IPS-11a (cell line): ENCODE results near the gene C1QBP.
"Not testable (repeated sequence)": the region's sequence is repeated elsewhere in the genome, so short reads cannot be mapped to it uniquely, and the experiment has no call there.

ENCODE experiments used
- H3K4me3 ChIP-seq: one replicate; pipeline ENCODE4 v1.5.1; 2013; ENCODE audit warnings: low read depth, low read length, control low read depth

The C1QBP gene, protein sequence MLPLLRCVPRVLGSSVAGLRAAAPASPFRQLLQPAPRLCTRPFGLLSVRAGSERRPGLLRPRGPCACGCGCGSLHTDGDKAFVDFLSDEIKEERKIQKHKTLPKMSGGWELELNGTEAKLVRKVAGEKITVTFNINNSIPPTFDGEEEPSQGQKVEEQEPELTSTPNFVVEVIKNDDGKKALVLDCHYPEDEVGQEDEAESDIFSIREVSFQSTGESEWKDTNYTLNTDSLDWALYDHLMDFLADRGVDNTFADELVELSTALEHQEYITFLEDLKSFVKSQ

DNA sequence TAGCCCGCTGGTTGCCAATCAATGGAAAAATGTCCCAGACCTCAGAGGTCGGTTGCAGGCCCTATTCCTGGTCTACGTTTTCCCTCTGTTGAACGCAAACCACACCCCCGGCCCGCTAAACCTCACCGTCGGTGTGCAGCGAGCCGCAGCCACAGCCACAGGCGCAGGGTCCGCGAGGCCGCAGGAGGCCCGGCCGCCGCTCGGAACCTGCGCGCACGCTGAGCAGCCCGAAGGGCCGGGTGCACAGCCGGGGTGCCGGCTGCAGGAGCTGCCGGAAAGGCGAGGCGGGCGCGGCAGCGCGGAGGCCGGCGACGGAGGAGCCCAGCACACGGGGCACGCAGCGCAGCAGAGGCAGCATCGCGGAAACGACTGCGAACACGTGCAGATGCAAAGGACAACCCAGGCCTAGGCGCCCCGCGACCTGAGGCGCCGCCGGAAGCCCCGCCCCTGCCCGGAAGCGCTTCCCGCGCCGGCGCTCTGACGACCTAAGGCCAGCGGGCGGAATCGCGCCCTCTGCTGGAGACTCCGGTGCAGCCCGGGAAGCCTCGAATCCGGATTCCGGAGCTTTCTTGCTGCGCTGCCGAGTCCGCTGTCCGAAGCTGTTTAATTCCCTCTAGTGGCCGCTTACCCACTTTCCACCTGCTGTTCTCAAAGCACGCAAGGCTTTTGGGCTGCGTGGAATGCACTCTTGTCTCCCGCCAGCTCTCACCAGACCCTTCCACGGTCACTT, at the start of gene C1QBP:
C1QBP (minus strand) TSS at position 440 of the 730 bp plus-strand sequence; CDS start at position 358, 82 bp downstream.
- H3K4me3 ChIP-seq: peak within 1 kb of the TSS; percentile 84

DNA sequence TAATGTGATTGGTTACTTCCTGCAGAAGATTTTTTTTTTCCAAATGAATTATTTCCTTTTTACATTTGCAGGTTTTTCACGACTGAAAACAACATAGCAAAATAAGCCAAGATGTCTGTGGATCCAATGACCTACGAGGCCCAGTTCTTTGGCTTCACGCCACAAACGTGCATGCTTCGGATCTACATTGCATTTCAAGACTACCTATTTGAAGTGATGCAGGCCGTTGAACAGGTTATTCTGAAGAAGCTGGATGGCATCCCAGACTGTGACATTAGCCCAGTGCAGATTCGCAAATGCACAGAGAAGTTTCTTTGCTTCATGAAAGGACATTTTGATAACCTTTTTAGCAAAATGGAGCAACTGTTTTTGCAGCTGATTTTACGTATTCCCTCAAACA, 49.8 kb upstream of the C1QBP start:
- H3K4me3 ChIP-seq: no peak overlapping the region

DNA sequence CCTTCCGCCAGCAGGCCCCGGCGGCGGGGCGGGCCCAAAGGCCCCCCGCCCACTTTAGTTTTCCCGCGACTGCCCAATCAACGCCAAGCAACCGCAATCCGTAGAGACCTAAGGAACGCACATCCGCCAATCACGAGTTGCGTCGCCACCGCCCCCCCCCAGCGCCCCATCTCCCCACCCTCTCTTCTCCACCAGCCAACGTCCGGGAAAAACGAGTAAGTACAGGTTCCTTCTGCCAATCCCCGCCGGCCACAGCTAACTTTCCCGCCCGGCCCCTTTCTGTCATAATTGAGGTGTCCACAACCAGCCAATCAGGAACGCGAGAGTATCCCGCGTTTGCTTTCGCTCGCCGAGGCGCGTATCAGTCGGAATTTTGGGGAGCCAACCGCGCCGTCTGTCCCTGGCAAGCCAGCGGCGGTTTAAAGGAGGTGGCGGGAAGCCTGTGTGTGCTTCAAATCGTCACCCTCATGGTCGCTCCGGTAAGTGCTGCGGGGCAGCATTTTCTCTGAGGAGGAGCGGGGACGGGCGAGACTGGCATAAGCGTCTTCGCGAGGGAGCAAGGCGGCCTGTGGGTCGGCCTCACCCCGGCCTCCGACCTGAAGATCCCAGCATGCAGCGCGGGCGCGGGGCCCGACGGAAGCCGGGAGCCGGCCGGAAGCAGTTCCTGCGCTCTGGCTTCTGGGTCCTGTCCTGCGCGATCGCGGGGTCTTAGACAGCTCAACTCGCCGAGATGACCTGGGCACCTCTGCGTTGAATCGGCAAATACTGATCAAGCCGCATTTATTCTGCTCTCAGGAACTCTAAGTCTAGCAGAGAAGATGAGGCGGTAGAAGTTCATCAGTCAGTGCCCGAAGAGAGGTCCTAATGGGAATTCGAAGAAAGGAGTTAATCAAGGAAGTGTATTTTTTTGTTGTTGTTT, 47.5 kb upstream of the C1QBP start, which contains the start of gene MIS12:
MIS12 (plus strand) TSS at position 361 of the 919 bp plus-strand sequence. CDS start 2,297 bp downstream, outside the sequence.
- peak within 1 kb of the TSS; percentile 94 for H3K4me3 ChIP-seq

DNA sequence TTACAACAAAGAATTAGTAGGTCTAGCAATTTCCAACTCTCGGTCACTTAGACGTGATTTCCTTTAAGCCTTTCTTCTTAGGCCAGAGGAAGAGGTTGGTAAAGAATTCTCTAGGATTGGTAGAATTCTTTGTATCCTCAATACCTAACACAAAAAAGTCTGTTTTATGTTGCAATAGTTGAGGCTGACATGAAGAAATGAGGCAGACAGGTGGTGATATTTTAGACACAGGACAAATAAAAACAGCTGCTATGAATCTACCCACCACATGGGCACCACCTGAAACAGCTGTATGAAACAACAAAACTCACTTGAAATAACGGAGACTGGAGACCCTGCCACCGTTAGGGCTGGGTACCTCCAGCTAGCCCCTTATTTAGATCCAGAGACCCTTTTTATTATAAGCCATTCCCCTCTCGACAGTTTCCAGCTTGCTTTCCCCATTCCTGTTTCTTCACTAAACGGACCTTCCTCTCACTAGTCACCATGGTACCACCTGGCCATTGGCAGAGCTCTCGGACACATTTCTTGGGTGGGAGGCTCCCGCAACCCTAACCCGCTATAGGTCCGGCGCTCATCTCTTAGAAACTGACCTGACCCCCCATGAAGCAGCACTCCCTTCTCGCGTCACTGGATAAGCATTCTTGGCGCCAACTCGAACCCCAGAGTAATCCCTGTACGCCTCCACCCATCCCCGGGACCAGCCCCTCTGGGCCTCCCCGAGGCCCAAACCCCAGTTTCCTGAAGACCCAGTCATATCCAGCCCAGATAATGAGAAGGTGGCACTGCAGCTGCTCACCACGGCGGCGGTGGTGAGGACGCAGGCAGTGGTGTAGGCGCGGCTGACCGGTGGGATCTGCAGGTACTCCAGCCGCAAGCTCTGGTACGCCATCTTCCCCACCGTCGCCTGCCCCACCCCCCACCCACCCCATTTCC, 46.6 kb upstream of the C1QBP start, which contains the start of gene DERL2:
DERL2 (minus strand) TSS at position 909 of the 936 bp plus-strand sequence; CDS start at position 892, 17 bp downstream.
- H3K4me3 ChIP-seq: peak within 1 kb of the TSS; percentile 94

DNA sequence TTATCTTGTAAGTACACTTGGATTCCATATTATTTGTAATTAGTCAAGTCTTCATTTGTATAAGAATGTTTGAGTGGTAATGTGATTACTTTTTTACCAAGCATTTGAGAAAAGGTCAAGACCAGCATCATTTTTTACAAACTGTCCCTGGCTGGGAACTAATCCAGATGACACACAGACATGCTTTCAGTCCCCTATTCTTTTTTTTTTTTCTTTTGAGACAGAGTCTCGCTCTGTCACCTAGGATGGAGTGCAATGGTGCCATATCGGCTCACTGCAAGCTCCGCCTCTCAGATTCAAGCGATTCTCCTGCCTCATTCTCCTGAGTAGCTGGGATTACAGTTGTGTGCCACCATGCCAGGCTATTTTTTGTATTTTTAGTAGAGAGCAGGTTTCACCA, 42.5 kb upstream of the C1QBP start:
- no peak overlapping the region for H3K4me3 ChIP-seq

DNA sequence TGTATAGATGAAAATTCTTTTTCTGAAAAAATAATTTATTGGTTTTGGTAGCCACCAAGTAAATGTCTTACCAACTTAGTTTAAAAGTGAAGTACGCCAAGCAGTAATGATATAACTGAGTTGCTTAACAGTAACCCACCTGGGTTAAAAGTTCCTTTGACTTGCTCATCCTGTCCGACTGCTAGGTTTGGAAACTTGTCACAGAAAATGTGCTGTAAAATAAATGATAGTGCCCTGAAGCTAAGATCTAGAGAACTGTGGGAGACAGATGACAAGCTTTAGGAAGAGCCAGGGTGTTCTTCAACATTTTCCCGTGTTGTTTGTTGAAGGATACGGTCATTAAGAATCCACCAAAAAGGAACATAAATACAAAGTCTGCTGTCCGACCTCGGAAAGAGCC, 42.0 kb upstream of the C1QBP start:
- no peak overlapping the region for H3K4me3 ChIP-seq

DNA sequence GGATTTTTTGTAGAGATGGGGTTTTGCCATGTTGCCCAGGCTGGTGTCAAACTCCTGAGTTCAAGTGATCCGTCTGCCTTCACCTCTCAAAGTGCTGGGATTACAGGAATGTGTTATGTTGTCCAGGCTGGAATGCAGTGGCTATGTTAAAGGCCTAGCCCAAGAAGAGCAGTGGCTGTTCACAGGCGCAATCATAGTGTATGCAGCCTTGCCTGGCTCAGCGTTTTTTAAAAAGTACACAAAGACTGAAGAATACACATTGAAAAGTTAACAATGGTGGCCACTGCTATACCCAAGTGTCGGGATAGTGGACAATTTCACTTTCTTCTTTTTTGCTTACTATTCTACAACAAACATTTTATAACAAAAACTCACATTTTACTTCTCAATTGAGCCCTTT, 40.0 kb upstream of the C1QBP start:
- no peak overlapping the region for H3K4me3 ChIP-seq

DNA sequence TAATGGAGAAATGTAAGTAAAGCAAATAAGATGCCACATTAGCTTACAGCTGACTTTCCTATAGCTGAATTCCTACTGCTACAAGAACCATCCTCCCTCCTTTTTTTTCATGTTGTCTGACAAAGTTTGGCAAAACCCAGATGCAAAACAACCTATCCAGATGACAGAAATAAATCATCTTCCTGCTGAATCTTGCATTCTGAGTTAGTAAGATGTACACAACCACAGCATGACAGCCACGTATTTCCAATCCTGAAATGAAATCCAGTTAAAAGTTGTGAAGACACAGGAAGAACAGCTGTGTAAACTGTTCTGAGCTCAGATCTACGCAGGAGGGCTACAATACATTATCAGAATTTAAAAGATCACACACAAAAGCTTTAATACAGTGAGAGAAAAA, 35.0 kb upstream of the C1QBP start:
- H3K4me3 ChIP-seq: no peak overlapping the region

DNA sequence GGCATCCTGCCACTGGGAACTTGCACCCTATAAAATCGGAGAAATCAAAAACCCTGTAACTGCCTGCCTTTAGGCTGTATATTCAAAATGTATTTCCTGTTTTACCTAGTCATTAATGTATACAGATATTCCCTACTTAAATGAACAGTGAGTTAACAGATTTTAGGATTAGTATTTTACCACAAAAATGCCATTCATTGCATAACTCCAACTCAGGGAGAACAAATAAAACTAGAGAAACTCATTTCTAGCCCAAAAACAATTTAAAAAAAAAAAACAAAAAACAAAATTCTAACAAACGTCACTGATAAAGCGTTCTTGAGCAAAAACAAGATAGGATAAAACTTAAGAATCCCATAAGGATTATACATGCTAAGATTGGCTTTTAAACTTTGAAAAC, 33.6 kb upstream of the C1QBP start:
- H3K4me3 ChIP-seq: no peak overlapping the region

DNA sequence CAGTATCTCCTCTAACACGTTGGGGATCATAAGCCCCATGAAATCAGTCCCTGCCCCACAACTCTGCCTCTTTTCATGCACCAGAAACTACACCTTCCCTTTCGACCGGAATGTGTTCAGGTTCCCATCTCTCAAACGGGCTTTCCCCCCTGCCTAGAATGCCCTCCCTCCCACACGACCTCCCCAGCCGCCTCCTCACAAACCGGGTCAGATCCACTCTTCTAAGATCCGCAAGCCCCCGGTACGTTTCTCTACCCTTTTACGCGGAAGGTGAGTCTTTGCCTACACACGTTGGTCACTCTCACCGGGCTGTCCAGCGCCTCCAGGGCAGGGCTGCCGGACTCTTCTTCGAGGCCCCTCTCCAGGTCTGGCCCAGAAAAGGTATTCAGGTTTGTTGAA, 29.1 kb upstream of the C1QBP start:
- peak overlapping the region; percentile 74 for H3K4me3 ChIP-seq

DNA sequence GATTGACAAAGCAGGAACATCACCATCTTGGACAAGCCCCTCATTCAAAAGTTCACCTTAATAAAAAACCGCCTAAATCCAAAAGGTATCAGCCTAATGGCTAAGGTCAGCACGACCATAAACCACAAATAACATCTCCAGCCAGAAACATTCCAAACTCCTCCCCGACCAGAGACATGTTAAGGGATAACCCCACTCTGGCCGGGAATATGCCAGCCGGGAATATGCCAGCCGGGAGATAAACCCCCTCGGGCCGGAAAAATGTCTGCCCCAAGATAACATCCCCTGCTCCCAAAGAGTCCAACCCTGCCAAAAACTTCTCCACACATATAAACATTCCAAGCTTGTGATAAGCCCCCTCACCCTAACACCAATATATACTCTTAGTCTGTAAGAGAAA, 28.5 kb upstream of the C1QBP start:
- H3K4me3 ChIP-seq: peak overlapping the region; percentile 74

DNA sequence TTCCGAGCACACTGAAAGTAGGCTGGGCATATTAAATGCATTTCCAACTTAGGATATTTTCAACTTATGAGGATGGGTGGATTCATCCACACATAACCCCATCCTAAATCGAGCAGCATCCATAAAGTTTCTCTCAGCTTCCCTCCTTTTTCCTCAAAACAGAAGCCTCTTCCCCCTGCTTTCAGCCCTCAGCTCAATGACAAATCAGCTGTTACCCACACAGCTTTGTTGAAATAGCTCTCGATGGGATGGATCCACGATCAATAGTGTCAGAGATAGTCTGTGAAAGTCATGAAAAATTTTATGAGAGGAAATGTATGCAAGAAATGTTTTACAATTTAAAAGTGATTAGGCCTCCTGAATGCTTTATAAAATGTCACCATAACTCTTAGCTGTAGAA, 27.3 kb upstream of the C1QBP start:
- no peak overlapping the region for H3K4me3 ChIP-seq

DNA sequence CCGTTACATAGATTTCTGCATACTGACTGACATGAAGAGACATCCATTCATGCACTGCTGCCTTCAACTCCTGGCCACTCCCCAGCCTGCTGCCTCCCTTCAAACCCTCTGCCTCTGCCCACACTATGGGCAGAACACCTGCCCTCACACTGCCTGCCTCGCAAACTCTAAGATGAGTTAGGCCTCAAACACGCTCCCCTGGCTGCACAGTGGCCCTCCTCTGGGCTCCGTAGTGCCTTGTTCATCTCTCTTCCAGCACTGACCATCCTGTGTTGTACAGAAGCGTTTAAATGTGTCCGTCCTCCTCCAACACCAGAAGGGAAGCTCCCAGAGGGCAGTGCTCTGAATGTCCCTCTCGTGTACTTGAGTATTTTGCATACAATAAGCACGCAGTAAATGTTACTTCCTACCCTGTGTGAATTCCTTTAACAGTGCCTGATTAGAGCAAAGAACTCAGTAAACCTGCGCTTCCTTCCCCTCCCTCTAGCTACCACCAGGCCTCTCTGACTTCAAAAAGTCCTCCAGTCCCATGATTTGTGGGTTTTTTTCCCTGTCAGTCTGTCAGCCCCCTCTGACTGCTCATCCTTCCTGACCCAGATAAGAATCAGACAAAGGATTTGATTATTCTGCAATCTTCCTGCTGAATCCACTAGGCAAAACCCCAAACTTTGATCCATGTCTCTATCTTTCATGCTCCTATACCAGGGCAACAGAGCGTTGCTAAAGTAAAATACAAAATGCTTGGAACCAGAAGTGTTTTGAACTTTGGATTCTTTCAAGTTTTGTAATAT, 26.0 kb upstream of the C1QBP start:
- H3K4me3 ChIP-seq: no peak overlapping the region

DNA sequence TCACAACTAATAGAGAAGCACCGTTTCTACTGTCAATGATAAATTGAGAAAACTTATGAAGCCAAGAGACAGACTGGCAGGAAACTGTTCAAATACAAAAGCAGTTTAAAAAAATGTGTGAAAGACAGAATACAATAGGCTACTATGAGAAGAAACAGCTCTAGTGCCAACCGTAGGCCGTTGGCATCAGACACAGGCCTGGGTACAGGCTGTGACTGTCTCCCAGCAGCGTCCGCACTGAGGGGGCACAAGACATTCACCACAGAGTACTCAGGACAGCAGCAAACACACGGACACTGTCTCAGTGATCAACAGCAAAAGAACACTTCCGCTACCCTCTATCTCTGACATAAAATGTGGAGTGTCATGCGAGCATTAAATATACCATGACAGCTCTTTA, 7.8 kb upstream of the C1QBP start:
- no peak overlapping the region for H3K4me3 ChIP-seq

DNA sequence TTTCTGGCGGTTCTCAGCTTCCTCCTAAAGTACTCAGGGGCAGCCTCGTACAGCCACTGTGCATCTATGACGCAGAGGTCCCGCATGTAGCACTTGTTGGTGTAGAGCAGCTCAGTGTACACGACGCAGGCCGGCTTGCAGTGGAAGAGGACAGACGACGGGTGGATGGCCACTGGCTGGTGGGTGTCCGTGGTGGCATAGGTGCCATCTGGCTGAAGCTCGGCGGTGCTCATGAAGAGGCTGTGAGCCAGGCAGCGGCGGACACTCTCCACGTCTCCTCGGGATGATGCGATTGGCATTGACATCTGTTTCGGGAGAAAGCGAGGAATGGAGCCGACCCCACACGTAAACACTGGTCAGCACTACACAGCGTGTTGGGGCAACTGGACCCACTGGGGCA, 5.3 kb upstream of the C1QBP start:
- no peak overlapping the region for H3K4me3 ChIP-seq

DNA sequence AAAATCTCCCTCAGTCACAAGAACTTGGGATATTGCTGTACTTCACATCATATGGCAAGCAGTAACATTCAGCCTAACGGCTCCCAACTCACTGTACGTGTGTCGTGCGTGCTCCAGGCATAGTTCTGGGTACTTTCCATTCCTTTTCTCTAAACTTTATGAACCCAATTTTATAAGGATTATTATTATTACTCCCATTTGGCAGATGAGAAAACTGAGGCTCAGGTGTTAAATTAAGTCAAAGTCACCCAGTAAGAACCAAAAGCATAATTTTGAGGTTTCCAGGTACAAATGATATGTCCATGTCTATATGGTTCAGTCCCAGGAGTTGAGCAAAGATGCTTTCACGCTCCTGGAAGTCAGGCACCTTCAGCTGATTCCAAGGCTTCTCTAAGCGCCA, 4.8 kb upstream of the C1QBP start:
- H3K4me3 ChIP-seq: no peak overlapping the region

DNA sequence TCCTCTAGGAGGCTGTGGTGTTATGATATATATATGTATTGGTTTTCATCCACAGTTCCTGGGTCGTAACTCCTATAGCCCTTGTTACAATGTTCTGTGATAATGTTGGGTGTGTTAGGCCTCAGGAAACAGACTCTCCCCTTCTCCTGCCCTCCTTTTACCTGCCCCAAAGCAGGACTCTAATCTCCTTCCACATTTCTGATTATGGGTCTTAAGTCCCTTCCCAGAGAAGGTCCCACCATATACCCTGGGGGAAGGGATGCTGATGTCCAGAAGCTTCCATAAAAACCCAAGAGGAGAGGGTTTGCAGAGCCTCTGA, 450 bp upstream of the C1QBP start:
- peak overlapping the region; percentile 84 for H3K4me3 ChIP-seq

DNA sequence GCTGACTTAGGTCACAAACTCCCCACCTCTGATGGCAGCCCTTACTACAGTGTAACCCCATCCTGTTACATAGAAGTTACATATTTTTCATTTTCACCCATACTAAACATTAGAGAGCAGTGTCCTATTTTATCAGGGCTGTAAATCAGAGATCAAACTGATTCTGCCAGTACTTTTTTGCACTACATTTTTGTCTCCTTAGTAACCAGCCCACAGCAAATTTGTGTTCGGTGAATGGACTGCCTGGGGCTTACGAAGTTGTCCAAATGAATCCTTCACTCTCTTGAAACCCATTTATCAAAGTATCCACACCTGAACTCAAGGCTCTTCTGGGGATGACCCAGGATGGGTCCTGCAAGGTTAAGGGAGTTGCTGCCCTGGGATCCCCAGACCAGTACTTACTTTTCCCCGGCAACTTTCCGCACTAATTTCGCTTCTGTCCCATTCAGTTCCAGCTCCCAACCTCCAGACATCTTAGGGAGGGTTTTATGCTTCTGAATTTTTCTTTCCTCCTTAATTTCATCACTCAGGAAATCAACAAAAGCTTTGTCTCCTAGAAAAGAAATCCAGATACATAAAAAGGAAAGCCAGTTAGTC, 1.1 kb downstream of the C1QBP start:
- peak overlapping the region; percentile 84 for H3K4me3 ChIP-seq

DNA sequence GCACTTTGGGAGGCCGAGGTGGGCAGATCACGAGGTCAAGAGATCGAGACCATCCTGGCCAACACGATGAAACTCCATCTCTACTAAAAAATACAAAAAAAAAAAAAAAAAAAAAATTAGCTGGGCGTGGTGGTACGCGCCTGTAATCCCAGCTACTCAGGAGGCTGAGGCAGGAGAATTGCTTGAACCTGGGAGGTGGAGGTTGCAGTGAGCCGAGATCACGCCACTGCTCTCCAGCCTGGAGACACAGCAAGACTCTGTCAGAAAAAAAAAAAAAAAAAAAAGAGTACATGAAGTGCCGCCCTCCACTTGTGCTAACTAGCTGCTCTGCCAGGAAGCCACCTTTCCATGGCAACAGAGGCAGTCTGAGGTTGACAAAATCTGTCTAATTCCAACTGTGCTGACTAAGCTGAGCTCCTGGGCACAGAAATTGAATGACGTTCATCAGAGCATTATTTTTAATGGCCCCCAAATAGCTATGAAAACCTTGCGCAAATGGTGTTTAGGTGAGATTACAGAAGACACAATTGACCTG, 3.1 kb downstream of the C1QBP start:
- not testable (repeated sequence) for H3K4me3 ChIP-seq
